Glomerular visceral epithelial cell (primary cell): ENCODE measurements around the gene RAB30.

Source experiments
- DNase-seq: peaks from one replicate; pipeline ENCODE4 v3.0.0-alpha.2; 2016; ENCODE audit errors: extremely low spot score

Gene RAB30

DNA sequence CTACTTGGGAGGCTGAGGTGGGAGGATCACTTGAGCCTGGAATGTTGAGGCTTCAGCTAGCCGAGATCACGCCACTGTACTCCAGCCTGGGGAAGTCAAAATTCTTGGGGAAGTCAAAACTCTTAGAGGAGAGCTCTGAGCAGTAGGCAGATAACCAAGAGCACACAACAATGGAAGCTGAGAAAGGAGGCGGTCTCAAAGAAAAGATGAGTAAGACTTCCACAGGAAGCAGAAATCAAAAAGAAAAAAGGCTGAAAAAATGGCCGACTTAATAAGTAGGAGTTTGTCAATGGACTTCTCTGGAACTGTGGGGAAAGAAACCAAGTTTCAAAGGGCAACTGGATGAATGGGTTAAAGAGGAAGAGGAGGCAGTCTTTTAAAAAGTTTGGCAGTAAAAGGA lies 32.1 kb downstream of the RAB30 start:
- DNase-seq: no peak

DNA sequence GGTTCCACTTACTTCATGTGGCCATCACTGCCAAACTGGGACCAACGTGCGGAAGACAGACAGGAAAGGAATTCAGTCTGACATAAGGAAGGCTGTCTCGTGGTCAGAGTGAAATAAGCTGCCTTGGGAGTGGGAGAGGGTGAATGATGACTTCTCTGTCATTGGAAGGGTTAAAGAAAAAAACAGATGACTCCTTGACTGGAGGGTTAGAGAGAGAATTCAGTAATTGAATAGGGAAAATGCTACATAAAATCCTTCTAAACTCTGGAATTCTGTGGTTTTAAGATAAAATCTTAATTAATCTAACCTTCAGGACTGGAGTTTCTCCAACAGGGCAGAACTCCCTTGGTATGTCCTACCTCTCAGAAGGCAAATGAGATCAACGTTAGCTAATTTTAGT lies 33.8 kb downstream of the RAB30 start:
- DNase-seq: no peak

- no peak for DNase-seq
Observed at GRCh38 chr11:83036701-83037100, 35.0 kb downstream of the RAB30 start.

GRCh38 chr11:83035070-83035854 lies 36.4 kb downstream of the RAB30 start:
- no peak for DNase-seq

GRCh38 chr11:83034673-83035014 lies 37.1 kb downstream of the RAB30 start:
- DNase-seq: no peak

- DNase-seq: peak; percentile 8
Observed at GRCh38 chr11:83033972-83034672, 37.6 kb downstream of the RAB30 start.

- no peak for DNase-seq
Observed at GRCh38 chr11:83033371-83033770, 38.3 kb downstream of the RAB30 start.

- DNase-seq: no peak
Observed at GRCh38 chr11:83031127-83031526, 40.6 kb downstream of the RAB30 start.

DNA sequence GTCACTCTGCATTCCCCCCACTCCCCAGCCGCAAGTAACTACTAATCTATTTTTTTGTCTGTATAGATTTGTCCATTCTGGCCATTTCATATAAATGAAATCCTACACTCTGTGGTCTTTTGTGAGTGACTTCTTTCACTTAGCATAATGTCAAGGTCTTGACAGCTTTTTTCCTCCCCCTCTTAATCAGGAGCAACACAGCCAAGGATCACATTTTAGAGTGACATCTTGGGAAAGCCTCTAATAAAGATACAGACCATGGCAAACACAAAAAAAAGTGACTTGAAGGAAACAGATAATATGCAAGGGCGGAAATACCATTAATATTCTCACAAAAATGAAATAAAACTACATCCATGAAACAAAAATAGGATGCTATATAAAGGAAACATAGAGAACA lies 43.9 kb downstream of the RAB30 start:
- no peak for DNase-seq

DNA sequence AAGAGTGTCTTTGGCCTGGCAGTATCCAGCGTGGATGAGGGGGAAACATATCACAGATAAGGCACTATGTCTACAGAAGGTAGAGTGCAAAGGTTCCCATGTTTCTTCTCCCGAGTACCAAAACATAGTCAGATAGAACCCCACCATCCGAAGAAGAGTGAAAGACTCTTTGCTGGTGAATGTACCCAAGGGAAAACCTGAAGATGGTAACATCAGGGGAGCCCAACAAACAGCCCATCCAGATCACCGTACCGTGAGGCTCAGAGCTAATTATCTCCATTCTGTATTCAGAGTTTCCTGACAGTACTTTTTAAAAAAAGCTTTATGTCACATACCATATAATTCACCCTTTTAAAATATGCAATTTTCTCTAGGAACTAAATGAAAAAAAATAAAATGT lies 44.4 kb downstream of the RAB30 start:
- no peak for DNase-seq

DNA sequence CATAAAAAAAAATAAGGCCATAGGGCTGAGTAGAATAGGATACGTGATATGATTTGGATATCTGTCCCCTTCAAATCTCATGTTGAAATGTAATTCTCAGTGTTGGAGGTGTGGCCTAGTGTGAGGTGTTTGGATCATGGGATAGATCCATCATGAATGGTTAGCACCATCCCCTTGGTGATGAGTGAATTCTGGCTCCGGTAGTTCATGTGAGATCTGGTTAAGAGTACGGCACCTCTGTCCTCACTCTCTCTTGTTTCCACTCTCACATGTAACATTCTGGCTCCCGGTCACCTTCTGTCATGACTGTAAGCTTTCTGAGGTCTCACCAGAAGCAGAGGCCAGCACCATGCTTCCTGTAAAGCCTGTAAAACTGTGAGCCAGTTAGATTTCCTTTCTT lies 45.5 kb downstream of the RAB30 start:
- no peak for DNase-seq

GRCh38 chr11:83025267-83025704 lies 46.4 kb downstream of the RAB30 start:
- DNase-seq: no peak

DNA sequence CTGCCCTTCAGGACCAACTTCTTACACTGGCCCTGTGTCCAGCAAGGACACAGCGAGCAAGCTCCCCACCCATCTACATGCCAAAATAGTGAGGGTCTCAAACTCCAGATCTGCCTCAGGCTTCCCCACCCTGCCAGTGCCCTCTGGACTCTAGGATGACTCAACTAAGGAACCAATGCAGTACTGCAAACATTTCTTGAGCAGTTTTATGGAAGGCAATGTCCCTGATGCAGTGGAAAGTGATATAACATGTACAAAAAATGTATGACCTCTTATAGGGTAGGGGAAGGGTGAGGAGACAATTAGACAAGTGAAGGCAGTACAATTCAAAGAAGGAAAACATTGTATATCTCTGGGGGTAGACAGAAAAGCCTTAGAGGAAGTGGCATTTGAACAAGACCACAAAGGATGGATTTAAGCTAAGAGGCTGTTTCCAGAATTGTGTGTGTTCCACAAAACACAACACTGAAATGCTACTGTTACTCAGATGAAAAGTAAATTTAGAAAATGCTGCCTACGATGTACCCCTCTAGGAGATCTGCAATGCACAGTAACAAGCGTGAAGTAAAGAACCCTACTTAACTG lies 47.3 kb downstream of the RAB30 start:
- no peak for DNase-seq

DNA sequence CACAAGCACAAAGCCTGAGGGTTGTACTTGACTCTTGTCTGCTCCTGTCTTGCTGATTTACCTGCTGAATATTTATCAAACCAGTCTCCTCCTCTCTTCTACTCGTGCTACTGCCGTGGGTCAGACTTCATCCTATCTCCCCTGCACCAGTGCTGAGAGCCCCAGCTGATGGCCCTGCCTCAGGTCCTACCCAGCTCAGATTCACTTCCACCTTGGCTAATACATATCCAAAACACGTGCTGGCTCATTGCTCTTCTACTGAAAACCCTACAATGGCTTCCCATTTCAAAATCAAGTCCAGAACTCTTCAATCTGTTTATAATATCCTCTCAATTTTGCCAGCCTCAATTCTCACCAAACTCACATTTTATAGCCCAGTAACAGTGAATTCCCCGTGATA lies 48.3 kb downstream of the RAB30 start:
- DNase-seq: no peak

DNA sequence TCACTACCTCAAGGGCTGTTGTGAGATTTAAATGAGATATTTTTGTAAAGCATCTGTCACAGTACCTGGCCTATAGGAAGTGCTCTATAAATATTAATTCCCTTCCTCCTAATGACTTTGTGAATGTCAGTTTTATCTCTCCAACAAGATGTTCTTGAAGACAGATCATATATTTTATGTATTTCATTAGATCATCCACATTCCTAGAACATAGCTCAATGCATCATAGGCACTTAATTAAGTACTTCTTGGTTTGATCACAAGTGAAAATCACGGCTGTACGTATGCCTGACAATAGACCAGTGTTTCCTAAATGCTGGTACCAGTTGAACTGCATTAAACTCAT lies 49.9 kb downstream of the RAB30 start:
- no peak for DNase-seq

DNA sequence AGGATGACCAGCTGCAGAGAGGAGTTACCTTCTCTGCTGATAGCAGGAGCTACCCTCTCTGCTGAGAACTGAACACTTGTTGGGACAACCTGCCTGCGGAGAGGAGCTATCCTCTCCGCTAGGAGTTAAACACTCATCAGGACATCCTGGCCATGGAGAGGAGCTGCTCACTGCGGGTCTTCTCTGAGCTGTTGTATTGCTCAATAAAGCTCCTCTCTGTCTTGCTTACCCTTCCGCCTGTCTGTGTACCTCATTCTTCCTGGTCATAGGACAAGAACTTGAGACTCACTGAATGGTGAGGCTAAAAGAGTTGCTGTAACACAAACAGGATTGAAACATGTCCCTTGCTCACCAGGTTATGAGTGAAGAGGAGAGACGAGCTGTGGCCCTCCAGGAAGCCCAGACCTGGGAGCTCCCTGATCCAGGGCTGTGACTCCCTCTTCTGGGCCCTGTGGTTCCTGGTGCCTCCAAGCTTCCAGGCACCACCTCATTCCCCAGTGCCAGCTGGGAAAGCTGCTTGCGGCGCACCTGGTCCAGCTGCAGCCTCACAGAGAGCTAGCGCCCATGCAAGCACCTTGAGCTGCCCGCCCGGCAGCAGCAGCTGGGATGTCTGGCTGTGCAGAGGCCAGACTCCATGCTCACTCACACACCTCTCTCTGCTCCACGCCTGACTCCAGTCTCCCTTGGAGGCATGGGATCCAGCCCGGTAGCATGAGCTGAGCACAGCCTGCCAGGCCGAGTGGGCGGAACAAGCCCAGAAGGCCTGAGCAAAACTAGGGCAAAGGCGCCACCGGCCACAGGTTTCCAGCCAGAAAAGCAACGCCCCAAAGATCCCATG lies 50.5 kb downstream of the RAB30 start:
- no peak for DNase-seq

GRCh38 chr11:83019888-83020579 lies 51.7 kb downstream of the RAB30 start:
- DNase-seq: no peak

- no peak for DNase-seq
Observed at GRCh38 chr11:83014951-83015350, 56.7 kb downstream of the RAB30 start.

- no peak for DNase-seq
Observed at GRCh38 chr11:83012168-83013067, 59.3 kb downstream of the RAB30 start.

DNA sequence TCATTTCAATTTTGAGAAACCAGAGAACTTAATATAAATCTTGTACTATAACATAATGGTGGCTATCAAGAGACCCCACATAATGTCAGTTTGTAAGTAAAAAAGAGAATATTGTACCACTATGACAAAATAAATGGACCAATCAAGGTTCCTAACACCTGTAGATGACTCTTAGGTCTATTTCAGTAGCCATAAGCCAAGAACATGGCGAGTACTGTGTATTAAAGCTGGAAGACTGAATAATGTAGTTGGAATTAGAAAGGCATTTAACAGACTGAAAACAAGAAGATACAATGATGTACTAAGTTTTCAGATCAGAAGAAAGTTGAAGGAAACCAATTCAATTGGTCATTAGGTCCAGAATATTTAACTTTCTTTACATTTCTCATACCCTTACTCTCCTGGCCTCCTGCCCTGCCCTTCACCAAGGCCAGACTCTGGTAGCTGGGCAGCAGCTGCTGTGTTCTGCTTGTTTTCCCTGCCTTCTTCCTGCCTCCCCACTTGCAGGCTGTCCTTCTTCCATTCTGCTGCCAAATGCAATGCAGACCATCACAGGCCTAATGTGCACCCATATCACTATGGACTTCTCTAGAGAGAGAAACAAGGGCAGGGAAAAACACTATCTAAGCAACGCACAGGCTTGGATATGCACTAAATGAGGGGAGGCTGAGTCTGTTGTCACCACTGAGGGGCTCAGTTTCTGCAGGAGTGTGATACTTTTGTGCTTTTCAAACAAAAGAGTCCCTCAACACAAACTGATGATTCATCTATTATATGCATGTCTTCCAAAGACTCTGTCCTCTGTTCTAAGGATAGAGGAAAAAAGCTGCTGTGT lies 60.1 kb downstream of the RAB30 start:
- no peak for DNase-seq
